Suppressor macrophage (primary cell): Measurements from ENCODE around the gene BRD3OS.
A peak's percentile ranks its signal among the peaks of the same experiment; 100 is the strongest.

Experiments used
- DNase-seq, 4 experiments: peaks; one replicate each; pipeline ENCODE4 v3.0.0-alpha.2; 2020 to 2022

Gene BRD3OS

GRCh38 chr9:134005381-134005780 is 19.9 kb upstream of the BRD3OS start:
- no peak for DNase-seq

- DNase-seq = no peak
Observed at GRCh38 chr9:134007150-134007549, 18.1 kb upstream of the BRD3OS start.

GRCh38 chr9:134007571-134007970 is 17.7 kb upstream of the BRD3OS start:
- no peak for DNase-seq

GRCh38 chr9:134010310-134011173 is 14.7 kb upstream of the BRD3OS start:
- no peak for DNase-seq

GRCh38 chr9:134011401-134011800 is 13.9 kb upstream of the BRD3OS start:
- no peak for DNase-seq

GRCh38 chr9:134014946-134015345 is 10.3 kb upstream of the BRD3OS start:
- no peak for DNase-seq

- no peak for DNase-seq
Observed at GRCh38 chr9:134024214-134024792, 978 bp upstream of the BRD3OS start.

GRCh38 chr9:134025606-134026541 is 593 bp downstream of the BRD3OS start:
- DNase-seq = peak; percentile 15 to 57 (median 30)

- DNase-seq = no peak
Observed at GRCh38 chr9:134026581-134026980, 1.3 kb downstream of the BRD3OS start.

GRCh38 chr9:134026981-134027380 is 1.7 kb downstream of the BRD3OS start:
- no peak for DNase-seq

GRCh38 chr9:134027561-134027960 is 2.3 kb downstream of the BRD3OS start:
- no peak for DNase-seq

GRCh38 chr9:134028076-134028475 is 2.8 kb downstream of the BRD3OS start:
- DNase-seq = no peak

GRCh38 chr9:134028575-134029247 is 3.4 kb downstream of the BRD3OS start:
- DNase-seq = no peak

- DNase-seq = no peak
Observed at GRCh38 chr9:134029248-134030226, 4.3 kb downstream of the BRD3OS start.

GRCh38 chr9:134030821-134031470 is 5.7 kb downstream of the BRD3OS start:
- DNase-seq = no peak

GRCh38 chr9:134031783-134032182 is 6.5 kb downstream of the BRD3OS start:
- DNase-seq = no peak

GRCh38 chr9:134032456-134033222 is 7.4 kb downstream of the BRD3OS start:
- DNase-seq = no peak

- no peak for DNase-seq
Observed at GRCh38 chr9:134033516-134034214, 8.4 kb downstream of the BRD3OS start.
